Tibial nerve (tissue), 4 donors: ENCODE measurements around the gene CABLES1.

Source experiments
- EP300 ChIP-seq, 2 donors: sonication (generic); formaldehyde crosslinking; IDR thresholded peaks; one replicate each; pipeline ENCODE4 v1.6.1; 2017; ENCODE audit warnings: antibody characterized with exemption in 2 of 2, mild to moderate bottlenecking in 1 of 2
- POLR2A ChIP-seq, 2 donors: fragments of 450-650 bp; IDR thresholded peaks; one replicate each; pipeline ENCODE4 v1.6.1; 2017; ENCODE audit warnings: antibody characterized with exemption in 2 of 2, mild to moderate bottlenecking in 2 of 2, moderate library complexity in 2 of 2
- TF ChIP-seq, protein P1 (sequence below), 5 experiments: fragments of 200-600 bp in 3 of 5; fragments of 450-650 bp in 2 of 5; sonication (generic) in 3 of 5; IDR thresholded peaks; one replicate each; pipeline ENCODE4 v1.5.1; 2016 to 2019; ENCODE audit warnings: antibody characterized with exemption in 5 of 5, mild to moderate bottlenecking in 3 of 5, moderate library complexity in 2 of 5

DNA sequence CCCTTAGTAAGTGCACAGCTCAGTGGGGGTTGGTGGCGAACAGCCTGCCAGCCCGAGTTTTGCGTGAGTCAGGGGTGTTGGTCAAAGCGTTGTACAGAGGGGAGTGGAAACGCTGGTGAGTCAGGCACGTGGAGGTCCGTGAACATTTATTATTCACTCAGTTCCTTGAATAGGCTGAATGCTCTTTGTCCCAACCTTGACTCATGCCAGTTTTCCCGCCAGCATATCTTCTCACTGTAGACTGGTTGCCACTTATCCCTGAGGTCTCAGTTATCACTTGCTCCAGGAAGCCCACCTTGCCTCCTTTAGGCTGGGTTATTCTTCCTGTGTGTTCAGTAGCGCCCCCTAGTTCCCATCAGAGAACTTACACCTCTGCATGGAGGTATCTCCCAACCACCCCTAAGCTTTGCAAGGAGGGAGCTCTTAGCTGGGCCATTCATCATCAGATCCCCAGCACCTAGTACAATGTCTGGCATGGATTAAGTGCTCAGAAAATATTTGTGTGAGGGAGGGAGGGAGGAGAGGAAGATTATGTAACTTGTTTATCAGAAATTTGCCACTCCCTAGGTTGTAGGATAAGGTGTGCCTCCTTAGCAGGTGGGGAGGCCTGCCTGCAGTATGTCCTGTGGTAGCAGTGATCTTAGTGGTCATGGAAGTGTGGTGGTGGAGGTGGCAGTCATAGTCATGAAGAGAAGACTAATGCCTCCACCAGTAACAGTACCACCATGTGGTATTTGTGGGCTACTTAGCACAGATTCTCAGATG lies 72.1 kb downstream of the CABLES1 start:
- TF ChIP-seq, protein P1, sequence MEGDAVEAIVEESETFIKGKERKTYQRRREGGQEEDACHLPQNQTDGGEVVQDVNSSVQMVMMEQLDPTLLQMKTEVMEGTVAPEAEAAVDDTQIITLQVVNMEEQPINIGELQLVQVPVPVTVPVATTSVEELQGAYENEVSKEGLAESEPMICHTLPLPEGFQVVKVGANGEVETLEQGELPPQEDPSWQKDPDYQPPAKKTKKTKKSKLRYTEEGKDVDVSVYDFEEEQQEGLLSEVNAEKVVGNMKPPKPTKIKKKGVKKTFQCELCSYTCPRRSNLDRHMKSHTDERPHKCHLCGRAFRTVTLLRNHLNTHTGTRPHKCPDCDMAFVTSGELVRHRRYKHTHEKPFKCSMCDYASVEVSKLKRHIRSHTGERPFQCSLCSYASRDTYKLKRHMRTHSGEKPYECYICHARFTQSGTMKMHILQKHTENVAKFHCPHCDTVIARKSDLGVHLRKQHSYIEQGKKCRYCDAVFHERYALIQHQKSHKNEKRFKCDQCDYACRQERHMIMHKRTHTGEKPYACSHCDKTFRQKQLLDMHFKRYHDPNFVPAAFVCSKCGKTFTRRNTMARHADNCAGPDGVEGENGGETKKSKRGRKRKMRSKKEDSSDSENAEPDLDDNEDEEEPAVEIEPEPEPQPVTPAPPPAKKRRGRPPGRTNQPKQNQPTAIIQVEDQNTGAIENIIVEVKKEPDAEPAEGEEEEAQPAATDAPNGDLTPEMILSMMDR (IDR thresholded peaks at IDR 0.05): no peak
- TF ChIP-seq POLR2A (IDR thresholded peaks at IDR 0.05): no peak
- TF ChIP-seq EP300 (IDR thresholded peaks at IDR 0.05): no peak
